COLO668 (cell line): ENCODE results near the gene GHITM.
"Not testable (repeated sequence)": the region's sequence is repeated elsewhere in the genome, so short reads cannot be mapped to it uniquely, and the experiment has no call there.

Experiments used
- DNase-seq: peaks from one replicate; lab custom pipeline; 2025; ENCODE audit not compliant: unreplicated experiment; lab: John Stamatoyannopoulos, UW

The GHITM gene

DNA sequence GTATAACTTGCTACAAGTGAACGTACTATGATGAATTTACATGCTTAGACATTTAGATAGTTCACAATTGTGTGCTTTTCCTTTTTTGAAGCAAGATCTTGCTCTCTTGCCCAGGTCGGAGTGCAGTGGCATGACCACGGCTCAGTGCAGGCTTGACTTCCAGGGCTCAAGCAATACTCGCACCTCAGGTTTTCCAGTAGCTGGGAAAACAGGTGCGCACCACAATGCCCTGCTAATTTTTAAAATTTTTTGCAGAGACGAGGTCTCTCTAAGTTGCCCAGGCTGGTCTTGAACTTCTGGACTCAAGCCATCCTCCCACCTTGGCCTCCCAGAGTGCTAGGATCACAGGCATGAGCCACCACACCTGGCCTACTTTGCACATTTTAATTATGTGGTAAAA lies 36.1 kb downstream of the GHITM start:
- no peak for DNase-seq

DNA sequence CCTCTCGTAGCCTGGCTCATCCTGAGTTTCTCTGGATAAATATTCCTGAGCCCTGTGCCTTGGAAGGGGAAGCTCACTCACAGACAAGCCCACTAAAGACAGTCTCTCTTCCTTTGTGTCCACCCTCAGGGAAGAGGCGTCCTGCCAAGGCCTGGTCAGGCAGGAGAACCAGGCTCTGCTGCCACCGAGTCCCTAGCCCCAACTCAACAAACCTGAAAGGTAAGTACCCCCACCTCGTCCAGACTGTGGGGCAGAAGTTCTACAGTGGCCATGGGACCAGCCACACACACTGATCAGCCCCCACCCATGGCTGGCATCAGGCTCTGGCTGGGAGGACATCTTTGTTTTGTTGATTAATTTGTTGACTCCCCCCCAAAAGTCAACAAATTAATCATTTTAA lies 37.0 kb downstream of the GHITM start:
- no peak for DNase-seq

DNA sequence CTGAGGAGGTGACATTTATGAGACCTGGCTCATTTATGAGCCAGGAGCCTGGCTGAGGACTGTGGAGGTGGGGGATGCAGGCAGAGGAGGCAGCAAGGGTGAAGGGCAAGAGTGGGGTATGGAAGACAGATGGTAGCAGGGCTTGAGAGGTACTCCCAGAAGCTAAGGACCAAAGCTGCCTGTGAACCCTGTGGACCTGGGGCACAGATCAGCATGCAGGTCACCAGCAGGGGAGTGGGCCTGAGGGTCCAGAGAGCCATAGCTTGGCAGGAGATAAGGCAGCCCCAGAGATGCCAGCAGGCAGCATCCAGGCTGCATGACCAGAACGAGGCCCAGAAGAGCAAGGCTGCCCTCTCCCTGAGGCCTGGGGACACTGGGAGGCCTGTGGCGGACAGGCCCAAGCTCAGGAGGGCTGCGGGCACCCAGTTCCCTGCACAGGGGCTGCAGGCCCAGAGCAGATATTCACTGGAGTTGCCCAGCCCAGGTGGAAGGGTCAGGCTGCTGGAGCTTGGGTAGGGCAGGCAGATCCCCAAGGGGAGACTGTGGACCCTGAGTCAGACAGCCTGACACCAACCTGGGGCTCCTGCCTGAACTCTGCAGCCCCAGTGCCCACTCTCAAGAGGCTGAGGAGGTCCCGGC lies 37.6 kb downstream of the GHITM start:
- no peak for DNase-seq

DNA sequence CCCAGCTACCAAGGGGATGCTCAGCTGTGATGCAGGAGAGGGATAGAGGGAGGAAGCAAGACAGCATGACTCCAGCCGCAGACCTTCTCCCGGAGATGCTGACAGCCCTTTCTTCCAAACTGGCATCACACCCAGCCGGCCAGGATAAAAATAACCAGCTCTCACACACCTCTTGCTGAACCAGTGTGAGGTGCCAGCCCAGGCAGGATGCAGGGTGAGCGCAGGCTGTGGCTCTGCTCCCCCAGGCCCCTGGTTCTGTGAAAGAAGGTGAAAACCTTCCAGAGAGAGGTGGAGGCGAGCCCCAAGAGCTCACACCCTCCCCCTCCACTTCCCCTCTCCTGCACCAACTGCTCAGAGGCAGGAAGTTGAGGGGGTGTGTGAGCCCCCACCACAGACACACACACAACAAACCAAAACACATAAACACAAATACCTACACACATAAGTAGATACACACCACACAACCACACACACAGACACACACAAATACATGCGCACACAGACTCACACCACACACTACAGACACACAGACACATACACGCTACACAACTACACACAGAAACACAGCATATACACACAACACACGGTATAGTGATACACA lies 38.3 kb downstream of the GHITM start:
- no peak for DNase-seq

DNA sequence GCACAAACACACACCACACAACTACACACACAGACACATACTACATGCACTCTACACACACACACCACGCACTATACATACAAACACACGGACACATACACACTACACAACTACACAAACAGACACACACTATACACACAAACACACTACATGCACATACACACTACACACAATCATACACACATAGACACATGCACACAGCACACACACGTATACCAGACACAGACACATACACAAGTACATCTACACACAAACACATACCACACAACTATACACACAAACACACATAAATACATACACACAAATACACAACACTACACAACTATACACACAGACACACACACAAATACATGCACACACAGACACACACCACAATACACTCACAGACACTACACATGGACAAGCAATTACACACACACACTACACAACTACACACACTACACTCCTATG lies 38.9 kb downstream of the GHITM start:
- no peak for DNase-seq

DNA sequence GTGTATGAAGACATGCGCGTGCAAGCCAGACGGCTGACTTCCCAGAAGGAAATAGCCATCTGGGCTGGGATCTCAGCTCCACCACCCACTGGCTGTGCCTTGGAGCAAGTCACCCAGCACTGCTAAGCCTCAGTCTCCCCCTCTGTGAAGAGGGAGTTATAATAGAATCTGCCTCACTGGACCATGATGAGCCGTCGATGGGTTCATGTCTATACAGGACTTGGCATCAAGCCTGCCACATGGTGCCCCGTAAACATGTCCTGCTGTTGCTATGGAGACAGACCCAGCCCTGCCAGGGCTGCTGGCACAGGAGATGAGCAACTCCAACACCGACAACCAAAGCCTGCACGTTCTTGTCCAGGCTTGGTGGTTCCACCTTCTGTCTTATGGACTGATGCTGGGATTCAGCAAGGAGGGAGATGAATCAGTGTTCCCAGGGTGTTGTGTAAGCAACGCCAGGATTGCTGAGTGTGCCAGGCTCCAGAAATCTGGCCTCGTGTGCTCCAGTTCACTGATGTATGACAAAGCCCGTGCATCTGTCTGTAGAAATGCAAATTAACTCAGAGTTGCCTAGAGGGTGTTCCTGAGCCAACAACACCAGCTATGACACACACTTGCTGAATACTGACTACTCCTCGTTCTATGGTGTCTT lies 39.9 kb downstream of the GHITM start:
- DNase-seq: peak; percentile 65

DNA sequence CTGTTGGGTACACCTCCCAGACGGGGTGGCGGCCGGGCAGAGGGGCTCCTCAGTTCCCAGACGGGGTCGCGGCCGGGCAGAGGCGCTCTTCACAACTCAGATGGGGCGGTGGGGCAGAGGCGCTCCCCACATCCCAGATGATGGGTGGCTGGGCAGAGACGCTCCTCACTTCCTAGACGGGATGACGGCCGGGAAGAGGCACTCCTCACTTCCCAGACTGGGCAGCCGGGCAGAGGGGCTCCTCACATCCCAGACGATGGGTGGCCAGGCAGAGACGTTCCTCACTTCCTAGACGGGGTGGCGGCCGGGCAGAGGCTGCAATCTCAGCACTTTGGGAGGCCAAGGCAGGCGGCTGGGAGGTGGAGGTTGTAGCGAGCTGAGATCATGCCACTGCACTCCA lies 41.1 kb downstream of the GHITM start:
- not testable (repeated sequence) for DNase-seq

DNA sequence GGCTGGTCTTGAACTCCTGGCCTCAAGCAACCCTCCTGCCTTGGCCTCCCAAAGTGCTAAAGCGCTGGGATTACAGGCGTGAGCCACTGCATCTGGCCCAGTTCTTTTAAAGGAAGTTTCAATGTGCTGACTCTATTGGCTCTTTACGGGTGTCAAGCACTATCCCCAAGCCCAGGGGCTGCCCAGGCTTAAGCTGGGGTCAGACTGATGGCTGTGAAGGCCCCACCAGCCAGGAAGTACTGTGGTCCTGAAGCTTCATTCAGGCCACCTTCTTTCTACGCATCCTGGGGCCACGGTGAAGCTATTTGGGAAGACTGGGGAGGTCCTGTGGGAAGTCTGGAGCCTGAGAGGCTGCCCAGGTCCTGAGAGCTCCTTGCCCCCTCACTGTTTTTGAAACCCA lies 42.3 kb downstream of the GHITM start:
- no peak for DNase-seq

DNA sequence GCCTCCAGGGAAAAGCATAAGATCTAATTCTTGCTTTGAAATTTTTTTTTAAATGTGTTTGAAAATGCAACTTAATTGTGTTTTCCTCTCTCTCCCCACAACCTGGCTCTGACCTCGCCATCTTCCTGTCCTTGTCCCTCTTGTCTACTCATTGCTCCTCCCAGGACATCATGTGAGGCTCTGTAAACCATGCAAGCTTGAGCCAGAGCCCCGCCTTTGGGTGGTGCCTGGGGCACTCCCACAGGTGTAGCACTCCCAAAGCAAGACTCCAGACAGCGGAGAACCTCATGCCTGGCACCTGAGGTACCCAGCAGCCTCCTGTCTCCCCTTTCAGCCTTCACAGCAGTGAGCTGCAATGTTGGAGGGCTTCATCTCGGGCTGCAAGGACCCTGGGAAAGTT lies 45.2 kb downstream of the GHITM start:
- no peak for DNase-seq

DNA sequence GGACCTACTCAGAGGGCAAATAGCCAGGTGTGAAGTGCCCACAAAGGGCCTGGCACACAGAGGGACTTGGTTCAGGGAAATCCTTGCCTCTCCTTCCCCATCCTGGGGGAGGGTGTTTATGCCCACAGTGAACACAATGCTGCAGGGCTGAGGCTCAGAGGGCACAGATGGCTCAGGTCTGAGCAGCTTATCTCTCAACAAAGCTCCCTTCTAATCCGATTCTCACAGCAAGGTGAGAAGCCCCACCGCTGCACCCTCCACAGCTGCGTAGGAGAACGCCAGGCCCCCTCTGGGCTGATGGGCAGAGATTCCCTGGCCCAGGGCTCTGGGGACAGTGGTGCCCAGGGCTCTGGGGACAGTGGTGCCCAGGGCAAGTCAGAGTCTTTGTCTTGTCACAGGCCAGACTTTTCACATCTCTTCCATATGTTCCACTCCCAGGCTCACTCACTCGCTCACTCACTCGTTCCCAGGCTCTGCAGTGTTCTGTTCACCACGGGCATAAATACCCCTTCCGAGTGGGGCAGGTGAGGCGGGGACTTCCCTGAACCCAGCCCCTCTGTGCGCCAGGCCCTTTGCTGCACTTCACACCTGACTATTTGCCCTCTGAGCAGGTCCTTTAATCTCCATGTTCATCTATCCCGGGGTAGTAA lies 46.3 kb downstream of the GHITM start:
- DNase-seq: no peak

DNA sequence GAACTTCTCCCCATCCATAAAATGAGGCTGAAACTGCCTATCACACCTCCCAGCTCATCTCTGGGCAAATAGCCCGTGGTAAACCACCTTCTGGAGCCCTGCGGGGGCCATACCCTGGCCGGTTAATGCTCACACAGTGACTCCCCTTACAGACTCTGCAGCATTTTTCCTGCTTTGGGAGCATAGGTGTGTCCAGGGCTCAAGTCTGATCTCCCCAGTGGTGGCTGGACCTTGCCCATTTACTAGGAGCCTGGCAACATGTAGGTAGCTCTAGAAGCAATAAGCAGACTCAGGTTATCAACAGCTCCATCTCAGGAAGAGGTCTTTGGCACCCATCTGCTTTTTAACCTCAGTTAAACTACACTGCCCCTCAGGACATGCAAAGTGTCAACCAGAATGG lies 49.5 kb downstream of the GHITM start:
- no peak for DNase-seq

DNA sequence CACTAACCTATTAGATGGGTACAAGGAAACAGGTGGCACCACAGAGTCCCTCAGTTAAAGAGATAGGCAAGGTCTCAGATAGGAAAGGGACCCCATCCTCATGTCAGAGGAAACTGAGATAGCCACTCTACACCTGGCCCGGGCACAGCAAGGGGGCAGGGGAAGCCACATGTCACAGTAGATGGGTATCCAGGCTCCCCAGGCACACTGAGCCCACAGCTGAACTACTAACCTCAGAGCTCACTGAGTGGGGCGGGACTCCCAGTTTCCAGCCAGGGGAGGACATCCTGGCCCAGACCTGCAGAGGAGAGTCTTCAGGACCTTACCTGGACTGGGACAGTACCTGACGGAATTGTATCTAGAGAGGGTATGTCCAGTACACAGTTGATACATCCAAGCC lies 51.3 kb downstream of the GHITM start:
- no peak for DNase-seq

DNA sequence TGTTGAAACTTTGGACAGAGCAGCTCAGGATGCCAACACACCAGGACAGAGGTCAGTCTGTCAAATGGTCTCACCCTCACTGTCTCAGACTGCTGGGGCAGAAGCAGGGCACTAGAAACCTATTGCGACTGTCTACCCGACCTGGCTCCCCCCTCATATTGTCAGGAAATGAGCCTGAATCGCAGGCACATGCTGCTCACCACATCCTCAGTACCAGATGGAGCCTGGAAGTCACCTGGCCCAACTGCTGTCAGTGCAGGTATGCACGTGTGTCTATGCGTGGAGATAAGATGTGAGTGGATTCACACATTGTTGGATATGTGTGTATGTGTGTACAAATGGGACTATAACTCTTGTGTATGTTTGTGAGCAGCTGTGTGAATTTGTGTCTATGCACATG lies 51.8 kb downstream of the GHITM start:
- DNase-seq: no peak

DNA sequence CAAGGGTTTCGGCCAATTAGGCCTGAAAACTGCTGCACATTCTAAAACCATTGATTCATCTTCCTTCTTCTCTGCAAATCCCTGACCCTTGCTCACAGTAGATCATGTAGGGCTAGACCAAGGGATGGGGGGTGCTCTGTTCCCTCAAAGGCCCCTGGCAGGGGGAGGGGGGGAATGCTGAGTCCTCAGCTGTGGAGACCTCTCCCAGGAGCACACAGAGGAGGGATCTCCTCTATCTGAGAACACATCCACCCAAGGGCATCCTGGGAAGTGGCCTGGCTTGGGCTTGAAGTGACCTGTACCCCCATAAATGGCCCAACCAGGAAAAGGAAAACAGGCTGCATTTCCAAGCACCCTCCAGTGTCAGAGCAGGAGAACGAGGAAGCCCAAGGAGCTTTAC lies 54.0 kb downstream of the GHITM start:
- DNase-seq: no peak

DNA sequence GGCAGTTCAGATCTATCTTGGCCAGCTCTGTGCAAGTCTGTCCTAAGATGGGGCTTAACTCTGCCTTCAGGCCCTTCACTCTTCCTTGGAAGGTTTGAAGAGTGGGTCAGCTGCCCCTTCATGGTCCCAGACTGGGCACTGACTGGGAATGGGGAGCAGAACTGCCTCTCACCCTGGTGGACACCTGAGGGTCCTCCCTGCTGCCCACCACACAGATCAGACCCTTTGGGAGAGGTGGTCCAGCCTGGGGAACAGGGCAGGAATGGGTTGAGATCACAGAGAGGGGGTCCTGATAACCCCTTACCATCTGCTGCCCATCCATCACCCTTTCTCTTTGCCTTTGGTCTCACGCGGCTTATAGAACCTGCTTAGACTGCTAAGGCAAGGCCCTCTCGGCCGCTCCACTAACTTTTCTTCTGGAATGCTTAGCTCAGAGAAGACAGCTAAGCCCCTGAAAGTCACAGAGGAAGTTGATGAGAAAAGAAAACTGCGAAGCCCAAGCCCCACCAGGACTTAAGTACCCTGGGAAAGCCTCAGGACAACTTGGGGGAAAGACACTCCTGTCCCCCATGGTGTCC lies 54.6 kb downstream of the GHITM start:
- no peak for DNase-seq

DNA sequence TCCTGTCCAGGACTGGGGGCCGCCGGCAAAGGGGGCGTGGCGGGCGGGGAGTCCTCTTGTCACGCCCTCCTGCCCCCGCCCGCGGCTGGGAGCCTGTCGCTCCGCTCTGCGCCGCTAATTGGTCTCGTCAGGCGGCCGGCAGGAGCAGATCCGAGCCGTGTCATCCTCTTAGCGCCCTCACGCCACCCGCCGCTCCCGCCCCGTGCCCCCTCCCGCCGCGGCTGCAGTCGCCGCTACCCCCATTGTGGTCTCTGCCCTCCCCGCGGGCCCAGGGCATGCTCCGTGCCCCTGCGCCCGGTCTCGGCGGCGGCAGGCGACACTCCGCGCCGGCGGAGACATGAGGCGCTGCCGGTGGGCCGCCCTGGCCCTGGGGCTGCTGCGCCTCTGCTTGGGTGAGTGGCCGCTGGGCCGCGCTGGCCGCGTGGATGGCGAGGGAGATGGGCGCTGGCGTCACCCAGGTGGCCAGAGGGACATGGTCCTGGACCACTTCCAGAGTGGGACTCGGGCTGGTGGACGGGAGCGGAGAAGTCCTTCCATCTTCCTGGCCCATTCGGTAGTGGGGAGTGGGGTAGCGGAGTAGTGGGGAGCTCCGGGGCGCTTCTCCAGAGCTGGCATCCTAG lies 55.2 kb downstream of the GHITM start, which contains the start of gene CDHR1:
Gene CDHR1, plus strand, starts transcription at position 114 of the 620 bp plus-strand sequence. Its CDS starts 224 bp downstream, at position 338.
- DNase-seq: peak; percentile 59

DNA sequence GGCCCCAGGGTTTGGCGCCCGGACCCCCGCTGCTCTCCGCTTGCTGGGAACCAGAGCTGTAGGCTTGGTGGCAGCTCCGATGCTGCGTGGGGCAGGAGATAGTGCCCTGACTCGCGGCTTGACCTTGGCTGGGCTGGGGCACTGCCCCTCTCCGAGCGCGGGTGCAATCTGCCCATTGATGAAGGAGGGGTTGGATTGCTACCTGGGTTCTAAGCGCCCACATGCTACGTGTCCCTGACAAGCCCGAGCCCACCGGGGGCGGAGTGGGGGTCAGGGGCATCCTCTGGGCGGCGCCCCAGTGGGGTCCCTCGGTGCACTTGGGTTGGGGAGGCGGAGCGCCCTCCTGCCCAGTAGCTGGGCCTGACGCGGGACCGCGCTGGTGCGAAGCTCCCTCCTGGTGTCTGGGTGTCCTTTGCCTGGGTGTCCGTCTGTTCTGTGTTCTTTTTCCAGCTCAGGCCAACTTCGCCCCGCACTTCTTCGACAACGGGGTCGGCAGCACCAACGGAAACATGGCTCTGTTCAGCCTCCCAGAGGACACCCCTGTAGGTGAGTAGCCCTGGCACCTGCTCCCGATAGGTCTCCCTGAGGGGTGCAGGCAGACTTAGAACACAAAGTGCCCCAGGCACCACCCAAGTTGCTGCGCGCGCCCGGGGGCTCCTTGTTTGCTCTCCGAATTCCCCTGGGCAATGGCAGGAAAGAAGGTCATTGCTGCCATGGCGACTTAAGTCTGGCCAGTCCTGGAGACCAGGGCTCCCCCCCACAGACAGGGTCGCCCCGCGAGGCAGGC lies 55.9 kb downstream of the GHITM start:
- peak; percentile 16 for DNase-seq

DNA sequence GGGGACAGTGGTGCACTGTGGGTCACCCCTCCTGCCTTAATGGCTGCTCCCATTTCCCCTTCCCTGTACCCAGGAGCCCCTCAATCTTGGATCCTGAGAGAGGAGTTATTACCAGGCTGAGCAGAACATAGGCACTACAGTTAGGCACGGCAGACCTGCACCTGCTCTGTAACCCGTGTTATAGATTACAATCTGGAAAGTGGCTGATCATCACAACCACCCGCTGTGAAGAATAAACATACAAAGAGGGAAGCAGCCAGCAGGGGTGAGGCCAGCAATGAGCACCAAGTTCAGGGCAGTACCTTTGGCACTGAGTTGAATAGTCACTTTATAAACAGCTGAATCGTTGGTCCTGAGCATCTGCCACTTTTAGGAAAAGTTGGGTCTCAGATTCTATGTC lies 56.8 kb downstream of the GHITM start:
- peak; percentile 69 for DNase-seq

DNA sequence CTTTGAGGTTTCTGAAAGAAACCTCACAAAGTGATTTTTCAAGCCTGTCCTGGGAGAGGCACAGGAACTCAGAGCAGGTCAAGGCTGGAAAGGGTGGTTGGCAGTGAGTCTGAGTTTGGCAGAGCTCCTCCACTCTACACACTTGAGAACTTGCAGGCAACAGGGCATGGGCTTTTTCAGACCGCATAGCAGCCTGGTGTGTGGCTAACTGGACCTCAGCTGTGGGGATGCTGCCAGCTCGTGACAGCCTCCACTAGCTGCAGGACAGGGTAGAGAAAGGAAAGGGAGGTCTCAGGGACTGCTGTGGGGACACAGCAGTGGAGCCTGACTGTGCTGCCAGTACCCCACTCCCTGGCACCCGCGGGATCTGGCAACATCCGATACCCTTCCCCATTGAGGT lies 57.6 kb downstream of the GHITM start:
- no peak for DNase-seq

DNA sequence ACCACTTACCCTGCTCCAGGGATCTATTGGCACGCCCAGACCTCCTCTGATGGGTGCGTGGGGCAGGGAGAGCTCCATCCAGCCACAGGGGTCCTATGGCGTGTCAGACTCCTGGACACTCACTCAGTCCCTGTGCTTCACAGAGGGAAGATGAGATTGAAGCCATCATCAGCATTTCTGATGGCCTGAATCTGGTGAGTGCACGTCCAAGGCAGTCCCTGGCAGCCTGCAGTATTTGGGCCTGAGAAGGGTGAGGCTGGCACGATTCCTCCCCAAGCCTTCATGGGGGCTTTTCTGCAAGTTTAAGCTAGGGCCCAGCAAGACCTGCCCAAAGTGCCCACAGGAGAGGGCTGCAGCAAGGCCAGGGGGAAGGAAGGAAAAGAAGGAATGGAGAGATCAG lies 58.3 kb downstream of the GHITM start:
- DNase-seq: no peak
